PFSK-1 (cell line): Measurements from ENCODE around the gene KCNH1.

Experiments used
- FOXP2 ChIP-seq: optimal IDR thresholded peaks from 2 replicates; pipeline ENCODE3; 2011; ENCODE audit warnings: borderline replicate concordance, control low read depth, inconsistent platforms; ENCODE audit not compliant: insufficient read depth; ENCODE audit errors: extremely low read length, extremely low read depth
- POLR2AphosphoS5 ChIP-seq: IDR thresholded peaks from 2 replicates; pipeline ENCODE4 v1.6.1; 2012; ENCODE audit warnings: low read depth, mild to moderate bottlenecking, control low read depth, low read length, moderate library complexity
- SIN3A ChIP-seq: IDR thresholded peaks from 2 replicates; pipeline ENCODE4 v1.6.1; 2012; ENCODE audit warnings: mild to moderate bottlenecking, low read length, moderate library complexity, borderline replicate concordance; ENCODE audit not compliant: insufficient read depth
- TAF1 ChIP-seq: IDR thresholded peaks from 2 replicates; pipeline ENCODE4 v1.6.1; 2012; ENCODE audit warnings: low read length, control low read depth, borderline replicate concordance; ENCODE audit not compliant: insufficient read depth
- TF ChIP-seq, protein P1 (sequence below), 2 experiments: IDR thresholded peaks; 2 replicates each; pipeline versions ENCODE4 v1.6.1 to v1.8.0; 2011 to 2012; ENCODE audit warnings: low read depth in 2 of 2, low read length in 2 of 2, control low read depth in 1 of 2, inconsistent platforms in 1 of 2, mild to moderate bottlenecking in 1 of 2, moderate library complexity in 1 of 2; ENCODE audit not compliant: insufficient read depth in 1 of 2

The KCNH1 gene

DNA sequence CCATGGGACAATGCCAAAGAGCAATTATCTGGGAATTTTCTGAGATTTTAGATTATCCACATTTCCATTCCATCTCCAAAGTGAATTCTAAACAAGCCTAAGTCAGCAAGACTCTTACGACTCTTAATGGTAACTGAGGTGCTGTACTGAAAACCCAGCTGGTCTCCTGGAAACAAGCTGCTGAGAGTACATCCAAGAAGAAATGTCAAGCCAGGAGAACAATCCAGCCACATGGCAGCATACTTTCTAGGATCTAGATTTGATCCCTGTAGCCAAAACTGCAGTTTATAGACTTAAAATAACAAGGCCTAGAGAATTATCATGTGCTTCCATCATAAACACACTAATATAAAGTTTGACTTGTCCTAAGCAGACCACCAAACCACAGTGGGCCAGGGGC, 45.8 kb downstream of the KCNH1 start:
- TF ChIP-seq POLR2AphosphoS5 (no peak), FOXP2 (no peak), TAF1 (no peak), SIN3A (no peak)
- TF ChIP-seq, protein P1, sequence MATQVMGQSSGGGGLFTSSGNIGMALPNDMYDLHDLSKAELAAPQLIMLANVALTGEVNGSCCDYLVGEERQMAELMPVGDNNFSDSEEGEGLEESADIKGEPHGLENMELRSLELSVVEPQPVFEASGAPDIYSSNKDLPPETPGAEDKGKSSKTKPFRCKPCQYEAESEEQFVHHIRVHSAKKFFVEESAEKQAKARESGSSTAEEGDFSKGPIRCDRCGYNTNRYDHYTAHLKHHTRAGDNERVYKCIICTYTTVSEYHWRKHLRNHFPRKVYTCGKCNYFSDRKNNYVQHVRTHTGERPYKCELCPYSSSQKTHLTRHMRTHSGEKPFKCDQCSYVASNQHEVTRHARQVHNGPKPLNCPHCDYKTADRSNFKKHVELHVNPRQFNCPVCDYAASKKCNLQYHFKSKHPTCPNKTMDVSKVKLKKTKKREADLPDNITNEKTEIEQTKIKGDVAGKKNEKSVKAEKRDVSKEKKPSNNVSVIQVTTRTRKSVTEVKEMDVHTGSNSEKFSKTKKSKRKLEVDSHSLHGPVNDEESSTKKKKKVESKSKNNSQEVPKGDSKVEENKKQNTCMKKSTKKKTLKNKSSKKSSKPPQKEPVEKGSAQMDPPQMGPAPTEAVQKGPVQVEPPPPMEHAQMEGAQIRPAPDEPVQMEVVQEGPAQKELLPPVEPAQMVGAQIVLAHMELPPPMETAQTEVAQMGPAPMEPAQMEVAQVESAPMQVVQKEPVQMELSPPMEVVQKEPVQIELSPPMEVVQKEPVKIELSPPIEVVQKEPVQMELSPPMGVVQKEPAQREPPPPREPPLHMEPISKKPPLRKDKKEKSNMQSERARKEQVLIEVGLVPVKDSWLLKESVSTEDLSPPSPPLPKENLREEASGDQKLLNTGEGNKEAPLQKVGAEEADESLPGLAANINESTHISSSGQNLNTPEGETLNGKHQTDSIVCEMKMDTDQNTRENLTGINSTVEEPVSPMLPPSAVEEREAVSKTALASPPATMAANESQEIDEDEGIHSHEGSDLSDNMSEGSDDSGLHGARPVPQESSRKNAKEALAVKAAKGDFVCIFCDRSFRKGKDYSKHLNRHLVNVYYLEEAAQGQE (IDR thresholded peaks at IDR 0.05; ENCODE audit: insufficient read depth in 1 of 2, low read depth in 2 of 2, low read length in 2 of 2): no peak

DNA sequence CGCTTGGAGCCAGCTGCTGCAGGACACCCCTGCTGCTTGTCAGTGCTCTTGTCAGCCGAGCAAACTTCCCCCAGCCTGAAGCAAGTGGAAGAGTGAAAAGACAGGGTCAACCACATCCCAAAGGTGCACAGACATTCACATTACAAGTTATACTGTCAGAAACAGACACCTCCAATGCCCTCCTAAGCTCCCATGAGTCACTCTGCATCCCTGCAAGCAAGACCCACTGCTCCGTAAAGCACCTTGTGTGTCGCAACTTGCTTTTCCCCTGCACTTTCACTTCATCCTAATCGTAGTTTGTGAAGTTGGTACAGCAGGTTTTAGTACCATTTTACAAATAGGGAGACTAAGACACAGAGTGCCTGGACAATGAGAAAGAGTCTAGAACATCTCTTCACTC, 51.1 kb downstream of the KCNH1 start:
- no peak for TF ChIP-seq SIN3A
- no peak for TF ChIP-seq TAF1
- TF ChIP-seq FOXP2: no peak
- no peak for TF ChIP-seq POLR2AphosphoS5
- TF ChIP-seq, protein P1 (IDR thresholded peaks at IDR 0.05; ENCODE audit: insufficient read depth in 1 of 2, low read depth in 2 of 2, low read length in 2 of 2): no peak

- TF ChIP-seq FOXP2: no peak
- TF ChIP-seq, protein P1 (IDR thresholded peaks at IDR 0.05; ENCODE audit: insufficient read depth in 1 of 2, low read depth in 2 of 2, low read length in 2 of 2): no peak
- no peak for TF ChIP-seq TAF1
- no peak for TF ChIP-seq SIN3A
- no peak for TF ChIP-seq POLR2AphosphoS5
Observed at GRCh38 chr1:211068976-211069375, 65.0 kb downstream of the KCNH1 start.

GRCh38 chr1:211066781-211067384, 67.1 kb downstream of the KCNH1 start:
- TF ChIP-seq, protein P1 (IDR thresholded peaks at IDR 0.05; ENCODE audit: insufficient read depth in 1 of 2, low read depth in 2 of 2, low read length in 2 of 2): no peak
- TF ChIP-seq POLR2AphosphoS5: no peak
- no peak for TF ChIP-seq TAF1
- no peak for TF ChIP-seq FOXP2
- TF ChIP-seq SIN3A: no peak

- TF ChIP-seq FOXP2: no peak
- no peak for TF ChIP-seq TAF1
- TF ChIP-seq, protein P1 (IDR thresholded peaks at IDR 0.05; ENCODE audit: insufficient read depth in 1 of 2, low read depth in 2 of 2, low read length in 2 of 2): no peak
- no peak for TF ChIP-seq POLR2AphosphoS5
- TF ChIP-seq SIN3A: no peak; the same call in 1 of the 2 replicates
Observed at GRCh38 chr1:211037095-211037494, 96.9 kb downstream of the KCNH1 start.
